GM12878 (cell line): ENCODE measurements around the gene FNTB. TPM values are rescaled to one million over a fixed set of nuclear protein-coding genes. Genes with fewer than 3 reads are reported as not detected.

Experiments used
- ATAC-seq: fragments of 200-7000 bp; cut with Tn5 transposase; 3 replicates; pipeline ENCODE4 v1.9.1; 2020; ENCODE audit warnings: mild to moderate bottlenecking, moderate library complexity
- BruUV-seq: library from RNA; stranded (reverse); fragments of 400-500 nt; replicated peaks from 2 replicates; lab custom pipeline; 2021; lab: Mats Ljungman, UMichigan
- CTCF ChIA-PET: fragments of 300-600 bp; sonication (Branson Sonifier 250); formaldehyde crosslinking; extraction: SDS; loops from one replicate; lab custom pipeline; 2021; ENCODE audit warnings: inconsistent platforms; lab: Yijun Ruan, JAX
- POLR2A ChIA-PET: fragments of 350-600 bp; formaldehyde crosslinking; extraction: SDS; loops from one replicate; lab custom pipeline; 2021; ENCODE audit warnings: inconsistent platforms; lab: Charles Lee
- RAD21 ChIA-PET: fragments of 300-600 bp; sonication (Branson Sonifier 250); formaldehyde crosslinking; loops from one replicate; lab custom pipeline; 2023; ENCODE audit warnings: antibody characterized with exemption; ENCODE audit not compliant: unreplicated experiment; lab: Charles Lee
- SMC1A ChIA-PET: fragments of 300-600 bp; sonication (Branson Sonifier 250); formaldehyde crosslinking; loops from one replicate; lab custom pipeline; 2023; ENCODE audit not compliant: unreplicated experiment, uncharacterized antibody; lab: Charles Lee
- DNase-seq: peaks from one replicate; pipeline ENCODE4 v3.0.0-alpha.2; 2011; ENCODE audit warnings: low read depth, low spot score
- FAIRE-seq: peaks from 3 replicates; lab custom pipeline; 2011; peaks lifted over from hg19 to GRCh38; lab: Jason Lieb, UNC
- H2AFZ ChIP-seq: 2 replicates; pipeline ENCODE4 v1.6.0; 2011; ENCODE audit warnings: low read depth, low read length, control low read depth; ENCODE audit not compliant: control insufficient read depth
- H3K27ac ChIP-seq: 2 replicates; pipeline ENCODE4 v1.5.1; 2011; ENCODE audit warnings: control low read depth; ENCODE audit not compliant: control insufficient read depth, insufficient read depth
- H3K27me3 ChIP-seq, 2 experiments: replicated peaks in 1 of 2; 2 replicates each; pipeline versions ENCODE4 v1.6.0 to v1.6.1; 2011; ENCODE audit warnings: low read length in 1 of 2; ENCODE audit not compliant: control insufficient read depth in 2 of 2, insufficient read depth in 2 of 2
- H3K36me3 ChIP-seq, 2 experiments: 2 replicates each; pipeline ENCODE4 v1.5.1; 2011; ENCODE audit warnings: low read length in 1 of 2; ENCODE audit not compliant: control insufficient read depth in 2 of 2, insufficient read depth in 2 of 2
- H3K4me1 ChIP-seq: 2 replicates; pipeline ENCODE4 v1.6.1; 2011; ENCODE audit warnings: mild to moderate bottlenecking, low read length, moderate library complexity, mixed read lengths; ENCODE audit not compliant: control insufficient read depth, insufficient read depth
- H3K4me2 ChIP-seq: 2 replicates; pipeline ENCODE4 v1.6.0; 2011; ENCODE audit warnings: control low read depth; ENCODE audit not compliant: control insufficient read depth, insufficient read depth
- H3K4me3 ChIP-seq: fragments of 200-600 bp; sonication (generic); 2 replicates; pipeline ENCODE4 v1.5.1; 2016
- H3K79me2 ChIP-seq: 2 replicates; pipeline ENCODE4 v1.6.0; 2011; ENCODE audit warnings: low read length; ENCODE audit not compliant: control insufficient read depth, insufficient read depth
- H3K9ac ChIP-seq: 2 replicates; pipeline ENCODE4 v1.8.0; 2011; ENCODE audit warnings: low read length, control low read depth, mixed read lengths; ENCODE audit not compliant: control insufficient read depth, insufficient read depth
- H3K9me3 ChIP-seq: replicated peaks from 3 replicates; pipeline ENCODE4 v1.5.1; 2011; ENCODE audit warnings: mild to moderate bottlenecking, low read length; ENCODE audit not compliant: control insufficient read depth, insufficient read depth
- H4K20me1 ChIP-seq: 2 replicates; pipeline ENCODE4 v1.6.0; 2011; ENCODE audit not compliant: control insufficient read depth, insufficient read depth
- HCFC1 ChIP-seq: fragments of 150-350 bp; IDR thresholded peaks from 2 replicates; pipeline ENCODE4 v1.6.1; 2014; ENCODE audit warnings: low read length
- IKZF2 ChIP-seq, 2 experiments: fragments of 450-650 bp; IDR thresholded peaks; 2 replicates each; pipeline ENCODE4 v1.6.1; 2017; ENCODE audit warnings: mild to moderate bottlenecking in 2 of 2, moderate library complexity in 2 of 2
- NFIC ChIP-seq: IDR thresholded peaks from 2 replicates; pipeline ENCODE4 v1.6.1; 2012; ENCODE audit warnings: low read depth, mild to moderate bottlenecking, inconsistent platforms, low read length, moderate library complexity
- NR2C2 ChIP-seq: IDR thresholded peaks from 2 replicates; pipeline ENCODE4 v1.6.1; 2011; ENCODE audit warnings: borderline replicate concordance, low read depth; ENCODE audit not compliant: control insufficient read depth, insufficient read length
- RCOR1 ChIP-seq: conservative IDR thresholded peaks from 2 replicates; pipeline ENCODE4 v1.6.1; 2012; ENCODE audit warnings: low read depth, low read length, improper control_type of control experiment
- RELA ChIP-seq: fragments of 450-650 bp; IDR thresholded peaks from 2 replicates; pipeline ENCODE4 v1.8.0; 2014; ENCODE audit warnings: borderline replicate concordance; ENCODE audit not compliant: partially characterized antibody
- RUNX3 ChIP-seq: IDR thresholded peaks from 2 replicates; pipeline ENCODE4 v1.6.1; 2012; ENCODE audit warnings: low read length, inconsistent platforms
- SIX5 ChIP-seq: IDR thresholded peaks from 2 replicates; pipeline ENCODE4 v1.6.1; 2011; ENCODE audit warnings: mild to moderate bottlenecking, low read depth, low read length, moderate library complexity; ENCODE audit not compliant: severe bottlenecking
- STAT3 ChIP-seq: IDR thresholded peaks from 2 replicates; pipeline ENCODE4 v1.6.1; 2011; ENCODE audit warnings: low read depth, low read length, improper control_type of control experiment
- SUPT20H ChIP-seq: IDR thresholded peaks from 2 replicates; pipeline ENCODE4 v1.6.1; 2011; ENCODE audit warnings: low read depth, mild to moderate bottlenecking, low read length, moderate library complexity, borderline replicate concordance; ENCODE audit not compliant: control insufficient read depth
- YY1 ChIP-seq: IDR thresholded peaks from 2 replicates; pipeline ENCODE4 v1.6.1; 2011; ENCODE audit warnings: low read depth, mild to moderate bottlenecking, low read length
- ZNF207 ChIP-seq: fragments of 450-650 bp; IDR thresholded peaks from 2 replicates; pipeline ENCODE4 v1.6.1; 2014; ENCODE audit warnings: antibody characterized with exemption, mild to moderate bottlenecking, borderline replicate concordance
- ZZZ3 ChIP-seq: IDR thresholded peaks from 2 replicates; pipeline ENCODE4 v1.6.1; 2011; ENCODE audit warnings: low read depth; ENCODE audit not compliant: control insufficient read depth, insufficient read length
- WGBS: methylation state at CpG from one replicate; pipeline ENCODE4 v1.1.6; 2016; ENCODE audit warnings: low lambda C conversion rate; ENCODE audit not compliant: insufficient replicate concordance, insufficient coverage; ENCODE audit errors: missing lambda C conversion rate; 5-methylcytosine and 5-hydroxymethylcytosine counted together
- in situ Hi-C: fragments of 300-500 bp; cut with MboI; formaldehyde crosslinking; loops from 9 replicates; pipeline ENCODE4 v1.14.3; 2018; ENCODE audit warnings: mixed read lengths
- intact Hi-C: fragments of 100-400 bp; cut with micrococcal nuclease; formaldehyde crosslinking; loops from one replicate; pipeline ENCODE4 v1.14.2; 2022; ENCODE audit not compliant: unreplicated experiment
- polyA plus RNA-seq, 11 experiments: library from polyadenylated mRNA; depleted of rRNA in 4 of 11; unstranded in 6 of 11; stranded (reverse) in 5 of 11; fragments of >200 nt; fragmentation: Nextera tagmentation in 4 of 11; fragmentation: Illumina TruSeq in 1 of 11; extraction: Ambion mirVana in 4 of 11; extraction: Trizol in 1 of 11; gene quantifications; 1 replicate in 1 of 11; 2 replicates in 10 of 11; pipeline versions ENCODE4 v1.2.1 to v1.2.3, GENCODE V29; 2011 to 2016; ENCODE audit warnings: inconsistent platforms in 2 of 11, missing spikeins in 2 of 11, low read depth in 1 of 11
- total RNA-seq, 4 experiments: library from RNA; depleted of rRNA in 3 of 4; stranded (reverse); fragments of >200 nt in 3 of 4; fragmentation: Illumina TruSeq in 1 of 4; extraction: Trizol in 1 of 4; gene quantifications; 2 replicates each; pipeline versions ENCODE4 v1.2.1 to v1.2.3, GENCODE V29; 2013 to 2021
- TF ChIP-seq, protein P1 (sequence below), 3 experiments: IDR thresholded peaks in 2 of 3; conservative IDR thresholded peaks in 1 of 3; 2 replicates each; pipeline ENCODE4 v1.5.1; 2011; ENCODE audit warnings: low read depth in 3 of 3, low read length in 3 of 3, mild to moderate bottlenecking in 3 of 3, control low read depth in 2 of 3, moderate library complexity in 2 of 3, inconsistent platforms in 1 of 3, mixed read lengths in 1 of 3; ENCODE audit not compliant: control insufficient read depth in 2 of 3, insufficient read depth in 1 of 3; ENCODE audit errors: extremely low read depth in 1 of 3
- TF ChIP-seq, protein P2 (sequence below): fragments of 450-650 bp; formaldehyde crosslinking; IDR thresholded peaks from 2 replicates; pipeline ENCODE4 v1.5.0; 2022; ENCODE audit warnings: mild to moderate bottlenecking, missing genetic modification characterization
- TF ChIP-seq, protein P3 (sequence below): fragments of 450-650 bp; IDR thresholded peaks from 2 replicates; pipeline ENCODE4 v1.6.1; 2016; ENCODE audit warnings: mild to moderate bottlenecking
- TF ChIP-seq, protein P4 (sequence below): fragments of 450-650 bp; IDR thresholded peaks from 2 replicates; pipeline ENCODE4 v1.6.1; 2014; ENCODE audit warnings: mild to moderate bottlenecking

The FNTB gene
- total and polyA plus RNA-seq, 10 of the 15 experiments (the other 5 are each of a cell fraction or from before 2014, with no cell fraction given) = 10.4 to 25.1 (median 16.7) TPM

DNA sequence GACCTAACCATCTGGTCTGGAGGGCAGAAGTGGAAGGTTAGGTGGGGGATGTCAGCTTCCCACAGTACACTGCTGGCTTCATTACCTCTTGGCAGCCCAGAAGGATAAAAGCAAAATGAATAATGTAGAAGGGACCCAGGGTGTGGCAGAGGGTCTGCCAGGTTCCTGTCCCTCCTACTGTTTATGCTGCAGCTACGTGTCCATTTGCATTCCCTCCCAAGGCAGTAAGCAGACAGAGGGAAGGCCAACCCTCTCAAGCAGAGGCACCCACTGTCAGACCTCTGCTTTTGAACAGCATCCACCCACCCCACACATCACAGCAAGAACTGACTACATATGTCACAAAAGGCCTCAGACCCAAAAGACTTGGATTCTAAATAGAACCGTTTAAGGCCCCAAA, 96.2 kb downstream of the FNTB start:
- RAD21 ChIA-PET = no interaction called here
- POLR2A ChIA-PET = interaction anchor here (1.0 kb wide), 1 partner anchor 12 kb away, joined by 3 read pairs; no protein-coding TSS in a partner anchor
- Histone ChIP-seq H3K4me2 (no peak overlapping the region), H3K9me3 (peaks cover 20% of the 10 kb centered on the region), H3K27me3 (no peaks in the 10 kb centered on the region), H3K4me3 (no peak overlapping the region), H3K9ac (no peak overlapping the region), H3K36me3 (peaks cover 10 to 22% of the 10 kb centered on the region in 2 experiments), H3K27ac (no peak overlapping the region), H3K79me2 (no peaks in the 10 kb centered on the region; the same call in none of the 2 replicates), H3K4me1 (no peaks in the 10 kb centered on the region), H4K20me1 (no peaks in the 10 kb centered on the region), H2AFZ (no peak overlapping the region)
- in situ Hi-C loops = no loop called here
- intact Hi-C loops = no loop called here
- no TSS peak for BruUV-seq
- SMC1A ChIA-PET = interaction anchor here (1.9 kb wide), 1 partner anchor 16 kb away, joined by 4 read pairs; no protein-coding TSS in a partner anchor
- CTCF ChIA-PET = no interaction called here
- FAIRE-seq (no peak), DNase-seq (no peak), ATAC-seq (no peak)
- 93% methylated on average over 2 of the region's 2 CpGs for WGBS
- TF ChIP-seq, protein P1, sequence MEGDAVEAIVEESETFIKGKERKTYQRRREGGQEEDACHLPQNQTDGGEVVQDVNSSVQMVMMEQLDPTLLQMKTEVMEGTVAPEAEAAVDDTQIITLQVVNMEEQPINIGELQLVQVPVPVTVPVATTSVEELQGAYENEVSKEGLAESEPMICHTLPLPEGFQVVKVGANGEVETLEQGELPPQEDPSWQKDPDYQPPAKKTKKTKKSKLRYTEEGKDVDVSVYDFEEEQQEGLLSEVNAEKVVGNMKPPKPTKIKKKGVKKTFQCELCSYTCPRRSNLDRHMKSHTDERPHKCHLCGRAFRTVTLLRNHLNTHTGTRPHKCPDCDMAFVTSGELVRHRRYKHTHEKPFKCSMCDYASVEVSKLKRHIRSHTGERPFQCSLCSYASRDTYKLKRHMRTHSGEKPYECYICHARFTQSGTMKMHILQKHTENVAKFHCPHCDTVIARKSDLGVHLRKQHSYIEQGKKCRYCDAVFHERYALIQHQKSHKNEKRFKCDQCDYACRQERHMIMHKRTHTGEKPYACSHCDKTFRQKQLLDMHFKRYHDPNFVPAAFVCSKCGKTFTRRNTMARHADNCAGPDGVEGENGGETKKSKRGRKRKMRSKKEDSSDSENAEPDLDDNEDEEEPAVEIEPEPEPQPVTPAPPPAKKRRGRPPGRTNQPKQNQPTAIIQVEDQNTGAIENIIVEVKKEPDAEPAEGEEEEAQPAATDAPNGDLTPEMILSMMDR (IDR thresholded peaks at IDR 0.05 in 2 of 3, conservative IDR thresholded peaks at IDR 0.05 in 1 of 3; ENCODE audit: control insufficient read depth in 2 of 3, extremely low read depth in 1 of 3, insufficient read depth in 1 of 3, low read depth in 3 of 3, low read length in 3 of 3) = no peak
- TF ChIP-seq IKZF2 (IDR thresholded peaks at IDR 0.05) (no peak), NR2C2 (no peak), ZNF207 (no peak), YY1 (no peak), SUPT20H (no peak), NFIC (no peak), HCFC1 (no peak), RUNX3 (no peak), ZZZ3 (no peak), STAT3 (no peak), RCOR1 (no peak), SIX5 (no peak), RELA (no peak)
- TF ChIP-seq, protein P2, sequence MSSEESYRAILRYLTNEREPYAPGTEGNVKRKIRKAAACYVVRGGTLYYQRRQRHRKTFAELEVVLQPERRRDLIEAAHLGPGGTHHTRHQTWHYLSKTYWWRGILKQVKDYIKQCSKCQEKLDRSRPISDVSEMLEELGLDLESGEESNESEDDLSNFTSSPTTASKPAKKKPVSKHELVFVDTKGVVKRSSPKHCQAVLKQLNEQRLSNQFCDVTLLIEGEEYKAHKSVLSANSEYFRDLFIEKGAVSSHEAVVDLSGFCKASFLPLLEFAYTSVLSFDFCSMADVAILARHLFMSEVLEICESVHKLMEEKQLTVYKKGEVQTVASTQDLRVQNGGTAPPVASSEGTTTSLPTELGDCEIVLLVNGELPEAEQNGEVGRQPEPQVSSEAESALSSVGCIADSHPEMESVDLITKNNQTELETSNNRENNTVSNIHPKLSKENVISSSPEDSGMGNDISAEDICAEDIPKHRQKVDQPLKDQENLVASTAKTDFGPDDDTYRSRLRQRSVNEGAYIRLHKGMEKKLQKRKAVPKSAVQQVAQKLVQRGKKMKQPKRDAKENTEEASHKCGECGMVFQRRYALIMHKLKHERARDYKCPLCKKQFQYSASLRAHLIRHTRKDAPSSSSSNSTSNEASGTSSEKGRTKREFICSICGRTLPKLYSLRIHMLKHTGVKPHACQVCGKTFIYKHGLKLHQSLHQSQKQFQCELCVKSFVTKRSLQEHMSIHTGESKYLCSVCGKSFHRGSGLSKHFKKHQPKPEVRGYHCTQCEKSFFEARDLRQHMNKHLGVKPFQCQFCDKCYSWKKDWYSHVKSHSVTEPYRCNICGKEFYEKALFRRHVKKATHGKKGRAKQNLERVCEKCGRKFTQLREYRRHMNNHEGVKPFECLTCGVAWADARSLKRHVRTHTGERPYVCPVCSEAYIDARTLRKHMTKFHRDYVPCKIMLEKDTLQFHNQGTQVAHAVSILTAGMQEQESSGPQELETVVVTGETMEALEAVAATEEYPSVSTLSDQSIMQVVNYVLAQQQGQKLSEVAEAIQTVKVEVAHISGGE (CRISPR knock-in tag) = no peak
- TF ChIP-seq, protein P3, sequence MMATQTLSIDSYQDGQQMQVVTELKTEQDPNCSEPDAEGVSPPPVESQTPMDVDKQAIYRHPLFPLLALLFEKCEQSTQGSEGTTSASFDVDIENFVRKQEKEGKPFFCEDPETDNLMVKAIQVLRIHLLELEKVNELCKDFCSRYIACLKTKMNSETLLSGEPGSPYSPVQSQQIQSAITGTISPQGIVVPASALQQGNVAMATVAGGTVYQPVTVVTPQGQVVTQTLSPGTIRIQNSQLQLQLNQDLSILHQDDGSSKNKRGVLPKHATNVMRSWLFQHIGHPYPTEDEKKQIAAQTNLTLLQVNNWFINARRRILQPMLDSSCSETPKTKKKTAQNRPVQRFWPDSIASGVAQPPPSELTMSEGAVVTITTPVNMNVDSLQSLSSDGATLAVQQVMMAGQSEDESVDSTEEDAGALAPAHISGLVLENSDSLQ = no peak
- TF ChIP-seq, protein P4, sequence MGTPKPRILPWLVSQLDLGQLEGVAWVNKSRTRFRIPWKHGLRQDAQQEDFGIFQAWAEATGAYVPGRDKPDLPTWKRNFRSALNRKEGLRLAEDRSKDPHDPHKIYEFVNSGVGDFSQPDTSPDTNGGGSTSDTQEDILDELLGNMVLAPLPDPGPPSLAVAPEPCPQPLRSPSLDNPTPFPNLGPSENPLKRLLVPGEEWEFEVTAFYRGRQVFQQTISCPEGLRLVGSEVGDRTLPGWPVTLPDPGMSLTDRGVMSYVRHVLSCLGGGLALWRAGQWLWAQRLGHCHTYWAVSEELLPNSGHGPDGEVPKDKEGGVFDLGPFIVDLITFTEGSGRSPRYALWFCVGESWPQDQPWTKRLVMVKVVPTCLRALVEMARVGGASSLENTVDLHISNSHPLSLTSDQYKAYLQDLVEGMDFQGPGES = no peak
